C4-2B (cell line): ENCODE results near the gene ELOVL3.

Experiments used
- CTCF ChIP-seq: fragments of 450-650 bp; conservative IDR thresholded peaks from 2 replicates; pipeline ENCODE4 v1.5.1; 2017; ENCODE audit warnings: mild to moderate bottlenecking
- ZFX ChIP-seq: fragments of 450-650 bp; IDR thresholded peaks from 2 replicates; pipeline ENCODE4 v1.6.1; 2017

GRCh38 chr10:102261196-102261595, 35.1 kb downstream of the ELOVL3 start:
- TF ChIP-seq CTCF (no peak), ZFX (no peak)
